HepG2 (cell line): Measurements from ENCODE around the gene ARFGAP1. TPM values are rescaled to one million over a fixed set of nuclear protein-coding genes. Genes with fewer than 3 reads are reported as not detected.

Experiments used
- ARID5B ChIP-seq: IDR thresholded peaks from 2 replicates; pipeline ENCODE4 v1.4.0; 2020; ENCODE audit warnings: mild to moderate bottlenecking, missing genetic modification reagents
- ATF3 ChIP-seq: sonication (generic); formaldehyde crosslinking; IDR thresholded peaks from 2 replicates; pipeline ENCODE4 v1.4.0; 2020; ENCODE audit warnings: missing genetic modification reagents
- KLF16 ChIP-seq, 2 experiments: sonication (generic) in 1 of 2; formaldehyde crosslinking in 1 of 2; IDR thresholded peaks; 2 replicates each; pipeline versions ENCODE4 v1.6.1 to v1.8.0; 2016 to 2023; ENCODE audit warnings: missing genetic modification reagents in 2 of 2, missing compliant biosample characterization in 1 of 2
- MTA3 ChIP-seq: sonication (generic); formaldehyde crosslinking; IDR thresholded peaks from 2 replicates; pipeline ENCODE4 v1.4.0; 2020; ENCODE audit warnings: missing genetic modification reagents
- TBL1XR1 ChIP-seq: fragments of 150-350 bp; IDR thresholded peaks from 2 replicates; pipeline ENCODE4 v1.6.1; 2014; ENCODE audit warnings: borderline replicate concordance, low read length; ENCODE audit not compliant: partially characterized antibody
- ZBTB26 ChIP-seq: IDR thresholded peaks from 2 replicates; pipeline ENCODE4 v1.6.1; 2016; ENCODE audit warnings: missing compliant biosample characterization, missing genetic modification reagents, borderline replicate concordance
- ZBTB40 ChIP-seq, 2 experiments: fragments of 450-650 bp in 1 of 2; sonication (generic) in 1 of 2; formaldehyde crosslinking in 1 of 2; IDR thresholded peaks; 2 replicates each; pipeline versions ENCODE4 v1.6.1 to v1.8.0; 2016 to 2022; ENCODE audit warnings: antibody characterized with exemption in 1 of 2, mild to moderate bottlenecking in 1 of 2, missing genetic modification reagents in 1 of 2
- ZNF503 ChIP-seq: sonication (generic); formaldehyde crosslinking; IDR thresholded peaks from 2 replicates; pipeline ENCODE4 v1.4.0; 2020; ENCODE audit warnings: missing genetic modification reagents
- ZNF598 ChIP-seq: sonication (generic); formaldehyde crosslinking; IDR thresholded peaks from 2 replicates; pipeline ENCODE4 v1.5.1; 2020; ENCODE audit warnings: mild to moderate bottlenecking, missing genetic modification reagents, borderline replicate concordance
- polyA plus RNA-seq, 8 experiments: library from polyadenylated mRNA; depleted of rRNA in 3 of 8; stranded (reverse) in 7 of 8; unstranded in 1 of 8; fragments of >200 nt; fragmentation: Illumina TruSeq in 4 of 8; extraction: Trizol in 4 of 8; gene quantifications; 2 replicates each; pipeline versions ENCODE4 v1.2.1 to v1.2.3, GENCODE V29; 2011 to 2016; ENCODE audit warnings: low read depth in 4 of 8, missing spikeins in 1 of 8, mixed read lengths in 1 of 8; ENCODE audit not compliant: insufficient read depth in 1 of 8
- total RNA-seq, 5 experiments: library from RNA; depleted of rRNA; stranded (reverse); fragments of >200 nt; fragmentation: Illumina TruSeq; extraction: Trizol; gene quantifications; 2 replicates each; pipeline ENCODE4 v1.2.3, GENCODE V29; 2016; ENCODE audit warnings: low read depth in 1 of 5

ARFGAP1 gene
- total and polyA plus RNA-seq, 2 of the 13 experiments (the other 11 are each of a cell fraction or from before 2014, with no cell fraction given): 132 TPM

GRCh38 chr20:63272105-63273058, at the start of gene ARFGAP1 (continued):
- TF ChIP-seq ZBTB40 (IDR thresholded peaks at IDR 0.05) (peak; percentile 57), ZBTB40 (CRISPR knock-in tag; IDR thresholded peaks at IDR 0.05) (no peak), ZNF503 (CRISPR knock-in tag) (0 out of 2 replicates have a peak, but pooled peaks have one; percentile 45), ZNF598 (0 out of 2 replicates have a peak, but pooled peaks have one; percentile 21), ARID5B (CRISPR knock-in tag) (peak; percentile 64), TBL1XR1 (peak; percentile 72), ZBTB26 (0 out of 2 replicates have a peak, but pooled peaks have one; percentile 26), KLF16 (CRISPR knock-in tag; IDR thresholded peaks at IDR 0.05) (peak in 1 of 2 experiments; percentile 76; a peak in 2 of 4 replicates), MTA3 (CRISPR knock-in tag) (no peak), ATF3 (CRISPR knock-in tag) (0 out of 2 replicates have a peak, but pooled peaks have one; percentile 31)
